Neural progenitor cell (in vitro differentiated cells): ENCODE measurements around the gene PRKCH.

Experiments used
- EZH2 ChIP-seq: fragments of 200-600 bp; sonication (generic); IDR thresholded peaks from 2 replicates; pipeline ENCODE4 v1.6.1; 2017; ENCODE audit warnings: antibody characterized with exemption, mild to moderate bottlenecking, moderate library complexity
- TF ChIP-seq, protein P1 (sequence below): fragments of 200-600 bp; sonication (generic); IDR thresholded peaks from 2 replicates; pipeline ENCODE4 v1.5.1; 2017; ENCODE audit warnings: antibody characterized with exemption, mild to moderate bottlenecking

DNA sequence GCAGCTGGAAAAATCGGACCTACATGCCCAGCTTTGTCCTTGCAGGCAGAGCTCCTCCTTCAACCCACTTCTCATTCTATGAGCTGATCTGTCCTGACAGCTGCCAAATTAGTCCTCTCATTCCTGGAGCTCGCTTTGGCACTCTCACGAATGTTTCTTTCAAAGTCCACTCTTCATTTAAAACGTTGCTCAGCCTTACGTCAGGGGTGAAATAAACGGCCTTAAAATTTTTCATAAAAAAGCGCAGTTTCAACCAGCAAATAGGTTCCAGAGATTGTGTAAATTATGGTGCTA is 253.1 kb downstream of the PRKCH start:
- TF ChIP-seq EZH2: no peak
- TF ChIP-seq, protein P1, sequence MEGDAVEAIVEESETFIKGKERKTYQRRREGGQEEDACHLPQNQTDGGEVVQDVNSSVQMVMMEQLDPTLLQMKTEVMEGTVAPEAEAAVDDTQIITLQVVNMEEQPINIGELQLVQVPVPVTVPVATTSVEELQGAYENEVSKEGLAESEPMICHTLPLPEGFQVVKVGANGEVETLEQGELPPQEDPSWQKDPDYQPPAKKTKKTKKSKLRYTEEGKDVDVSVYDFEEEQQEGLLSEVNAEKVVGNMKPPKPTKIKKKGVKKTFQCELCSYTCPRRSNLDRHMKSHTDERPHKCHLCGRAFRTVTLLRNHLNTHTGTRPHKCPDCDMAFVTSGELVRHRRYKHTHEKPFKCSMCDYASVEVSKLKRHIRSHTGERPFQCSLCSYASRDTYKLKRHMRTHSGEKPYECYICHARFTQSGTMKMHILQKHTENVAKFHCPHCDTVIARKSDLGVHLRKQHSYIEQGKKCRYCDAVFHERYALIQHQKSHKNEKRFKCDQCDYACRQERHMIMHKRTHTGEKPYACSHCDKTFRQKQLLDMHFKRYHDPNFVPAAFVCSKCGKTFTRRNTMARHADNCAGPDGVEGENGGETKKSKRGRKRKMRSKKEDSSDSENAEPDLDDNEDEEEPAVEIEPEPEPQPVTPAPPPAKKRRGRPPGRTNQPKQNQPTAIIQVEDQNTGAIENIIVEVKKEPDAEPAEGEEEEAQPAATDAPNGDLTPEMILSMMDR: no peak
